AG04449 (cell line): Measurements from ENCODE around the gene KAZN.

Experiments used
- CTCF ChIA-PET: fragments of 350-600 bp; formaldehyde crosslinking; extraction: SDS; loops from one replicate; lab custom pipeline; 2021; ENCODE audit warnings: antibody characterized with exemption; lab: Yijun Ruan, JAX
- POLR2A ChIA-PET: fragments of 400-600, 350-600 bp; formaldehyde crosslinking; extraction: SDS; loops from one replicate; lab custom pipeline; 2020; ENCODE audit warnings: antibody characterized with exemption, inconsistent platforms; lab: Yijun Ruan, JAX
- DNase-seq: peaks from one replicate; pipeline ENCODE4 v3.0.0-alpha.2; 2010; ENCODE audit warnings: low read depth, low spot score
- H3K4me3 ChIP-seq: 2 replicates; pipeline ENCODE4 v1.5.1; 2011; ENCODE audit warnings: low read depth, mild to moderate bottlenecking, control low read depth, low read length
- TF ChIP-seq, protein P1 (sequence below): IDR thresholded peaks from one replicate; pipeline ENCODE4 v1.5.1; 2011; ENCODE audit warnings: mild to moderate bottlenecking, moderate library complexity, low read length, control low read depth, inconsistent platforms; ENCODE audit not compliant: insufficient read depth; ENCODE audit errors: missing control alignments

KAZN gene

DNA sequence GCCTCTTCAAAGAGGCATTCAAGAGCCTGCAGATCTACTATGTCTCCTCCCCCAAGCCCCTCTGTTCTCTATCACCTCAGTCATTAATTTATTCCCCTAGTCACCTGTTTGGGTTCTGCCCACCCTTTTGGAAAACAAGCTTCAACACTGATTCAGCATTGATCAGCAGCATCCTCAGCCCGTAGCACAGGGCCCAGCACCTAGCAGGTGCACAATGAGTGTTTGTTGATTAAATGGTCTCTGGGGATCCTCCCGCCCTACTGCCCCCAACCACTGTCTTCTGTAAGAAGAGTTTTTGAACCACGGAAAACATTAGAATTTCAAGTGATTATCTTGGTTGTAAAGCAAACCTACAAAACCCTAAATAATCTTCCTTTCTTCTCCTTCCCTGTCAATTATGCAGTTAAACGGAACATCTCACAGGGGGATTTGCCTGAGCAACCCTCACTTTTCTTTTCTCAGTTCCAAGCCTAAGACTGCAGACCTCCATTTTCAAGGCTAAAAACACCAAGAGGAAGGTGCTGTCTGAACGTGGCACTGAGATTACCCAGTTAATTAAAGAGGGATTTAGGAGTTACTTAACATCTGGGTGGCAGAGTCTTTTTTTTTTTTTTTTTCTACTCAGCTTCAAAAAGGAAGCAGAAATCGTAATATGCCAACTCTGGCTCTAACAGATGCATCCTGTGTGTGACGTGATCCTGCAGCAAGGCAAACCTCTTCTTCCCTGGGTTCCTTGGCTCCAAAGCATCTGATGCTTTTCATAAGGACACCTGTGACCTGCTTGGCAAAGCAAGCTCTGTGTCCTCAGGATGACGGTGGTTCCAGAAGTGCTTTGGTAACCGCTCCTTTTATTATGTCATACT is 163.0 kb downstream of the KAZN start:
- CTCF ChIA-PET: no interaction called here
- POLR2A ChIA-PET: no interaction called here
- no peak overlapping the region for H3K4me3 ChIP-seq
- TF ChIP-seq, protein P1, sequence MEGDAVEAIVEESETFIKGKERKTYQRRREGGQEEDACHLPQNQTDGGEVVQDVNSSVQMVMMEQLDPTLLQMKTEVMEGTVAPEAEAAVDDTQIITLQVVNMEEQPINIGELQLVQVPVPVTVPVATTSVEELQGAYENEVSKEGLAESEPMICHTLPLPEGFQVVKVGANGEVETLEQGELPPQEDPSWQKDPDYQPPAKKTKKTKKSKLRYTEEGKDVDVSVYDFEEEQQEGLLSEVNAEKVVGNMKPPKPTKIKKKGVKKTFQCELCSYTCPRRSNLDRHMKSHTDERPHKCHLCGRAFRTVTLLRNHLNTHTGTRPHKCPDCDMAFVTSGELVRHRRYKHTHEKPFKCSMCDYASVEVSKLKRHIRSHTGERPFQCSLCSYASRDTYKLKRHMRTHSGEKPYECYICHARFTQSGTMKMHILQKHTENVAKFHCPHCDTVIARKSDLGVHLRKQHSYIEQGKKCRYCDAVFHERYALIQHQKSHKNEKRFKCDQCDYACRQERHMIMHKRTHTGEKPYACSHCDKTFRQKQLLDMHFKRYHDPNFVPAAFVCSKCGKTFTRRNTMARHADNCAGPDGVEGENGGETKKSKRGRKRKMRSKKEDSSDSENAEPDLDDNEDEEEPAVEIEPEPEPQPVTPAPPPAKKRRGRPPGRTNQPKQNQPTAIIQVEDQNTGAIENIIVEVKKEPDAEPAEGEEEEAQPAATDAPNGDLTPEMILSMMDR: no peak
- no peak for DNase-seq

DNA sequence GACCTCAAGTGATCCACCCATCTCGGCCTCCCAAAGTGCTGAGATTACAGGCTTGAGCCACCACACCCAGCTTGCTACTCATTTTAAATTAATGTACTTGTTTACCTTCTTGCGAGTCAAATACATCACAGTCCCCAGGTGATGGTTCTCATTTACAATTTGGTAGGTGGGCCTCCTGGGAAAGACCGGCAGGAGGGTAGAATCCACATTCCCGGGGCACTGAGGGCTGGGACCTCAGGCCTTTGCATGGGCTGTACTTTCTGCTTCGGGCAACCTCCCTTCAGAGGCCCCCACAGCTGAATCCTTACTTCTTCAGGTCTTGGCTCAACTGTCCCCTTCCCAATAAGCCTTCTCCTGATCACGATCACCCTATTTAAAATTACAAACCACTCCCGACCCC is 165.5 kb downstream of the KAZN start:
- TF ChIP-seq, protein P1: no peak
- no peak for DNase-seq
- ChIA-PET POLR2A (no interaction called here), CTCF (no interaction called here)
- H3K4me3 ChIP-seq: no peak overlapping the region

DNA sequence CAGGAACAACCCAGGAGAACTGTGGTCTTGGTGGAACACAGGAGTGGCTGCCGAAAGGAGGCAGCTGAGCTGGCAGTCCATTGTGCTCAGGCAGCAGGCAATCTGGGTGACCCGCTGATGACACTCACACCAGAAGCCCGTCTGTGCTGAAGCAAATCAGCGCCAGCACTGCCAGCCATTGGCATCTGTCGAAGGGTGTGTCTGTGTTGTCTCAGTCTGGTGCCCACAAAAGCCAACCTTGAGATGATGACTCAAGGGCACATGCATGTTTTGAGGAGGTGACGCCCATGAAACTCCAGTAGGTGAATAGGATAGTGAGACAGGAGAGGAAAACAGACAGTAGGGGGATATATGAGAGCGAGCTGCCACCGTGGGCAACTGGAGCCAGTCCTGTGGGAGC is 167.3 kb downstream of the KAZN start:
- TF ChIP-seq, protein P1: no peak
- no peak overlapping the region for H3K4me3 ChIP-seq
- CTCF ChIA-PET: no interaction called here
- POLR2A ChIA-PET: no interaction called here
- no peak for DNase-seq

DNA sequence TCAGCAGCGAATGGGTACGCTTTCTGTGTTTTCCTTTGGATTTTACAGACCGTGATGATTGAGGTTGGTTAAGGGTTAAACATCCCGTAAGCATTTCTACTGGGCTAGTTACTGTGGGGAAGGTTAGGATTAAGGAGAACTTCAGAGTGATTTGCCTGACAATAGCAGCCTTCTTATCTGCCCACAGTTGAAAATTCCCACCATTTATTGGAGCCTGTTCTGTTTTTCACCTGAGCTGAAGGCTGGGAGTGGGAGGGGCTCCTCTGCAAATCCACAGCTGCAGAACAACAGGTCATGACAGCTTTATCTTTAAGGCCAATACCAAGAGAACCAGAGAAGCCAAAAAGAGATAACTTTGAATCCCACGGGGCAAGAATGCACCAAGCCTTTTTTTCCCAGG is 168.6 kb downstream of the KAZN start:
- TF ChIP-seq, protein P1: no peak
- ChIA-PET CTCF (interaction anchor here (0.8 kb wide), 1 partner anchor 262 kb away, joined by 3 read pairs; no protein-coding TSS in a partner anchor), POLR2A (no interaction called here)
- DNase-seq: no peak
- no peak overlapping the region for H3K4me3 ChIP-seq

DNA sequence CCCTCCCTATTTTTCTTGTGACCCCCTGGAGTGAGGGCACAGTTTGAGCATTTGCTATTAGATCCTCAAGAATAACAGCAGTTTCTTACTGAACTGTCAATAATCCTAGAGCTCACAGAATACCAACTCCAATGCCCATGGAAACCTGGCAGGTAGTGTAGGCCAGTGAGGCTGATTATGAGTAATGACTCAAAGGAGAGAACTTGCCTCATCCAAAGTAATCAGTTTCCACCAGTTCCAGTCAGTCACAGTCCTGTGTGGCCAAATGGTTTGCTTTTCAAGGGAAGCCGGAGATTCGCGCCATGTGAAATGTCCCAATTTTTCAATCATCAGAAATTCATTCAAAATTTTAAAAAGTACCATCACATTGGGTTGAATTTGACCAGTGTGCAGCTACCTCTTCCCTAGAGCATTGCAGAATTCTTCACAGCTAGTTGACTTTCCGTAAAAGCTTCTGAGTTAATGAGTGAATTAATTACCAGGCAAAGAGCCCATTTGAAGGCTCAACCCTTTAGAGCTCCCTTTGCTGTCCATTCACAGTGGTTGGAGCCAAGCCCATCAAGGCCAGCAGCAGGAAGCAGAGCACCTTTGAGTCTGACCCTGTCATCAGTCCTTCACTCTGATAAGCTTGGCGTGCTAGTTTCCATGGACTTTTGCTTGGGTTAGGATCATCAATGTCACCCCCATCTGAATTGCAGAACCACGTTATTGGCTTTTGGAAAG is 170.3 kb downstream of the KAZN start:
- ChIA-PET POLR2A (no interaction called here), CTCF (interaction anchor here (0.8 kb wide), 1 partner anchor 278 kb away, joined by 3 read pairs; no protein-coding TSS in a partner anchor)
- TF ChIP-seq, protein P1: no peak
- H3K4me3 ChIP-seq: no peak overlapping the region
- DNase-seq: no peak
